Hepatocyte (in vitro differentiated cells): Measurements from ENCODE around the gene RFT1. TPM values are rescaled to one million over a fixed set of nuclear protein-coding genes. Genes with fewer than 3 reads are reported as not detected.

ENCODE experiments used
- DNase-seq: peaks from one replicate; pipeline ENCODE4 v3.0.0-alpha.2; 2016; ENCODE audit warnings: low spot score
- H2AFZ ChIP-seq: fragments of 200-600 bp; sonication (generic); 2 replicates; pipeline ENCODE4 v1.6.0; 2016; ENCODE audit warnings: antibody characterized with exemption, mild to moderate bottlenecking
- H3K27ac ChIP-seq: fragments of 200-600 bp; sonication (generic); 2 replicates; pipeline ENCODE4 v1.5.1; 2016; ENCODE audit warnings: mild to moderate bottlenecking
- H3K27me3 ChIP-seq: fragments of 200-600 bp; sonication (generic); 2 replicates; pipeline ENCODE4 v1.6.1; 2016
- H3K36me3 ChIP-seq: fragments of 200-600 bp; sonication (generic); replicated peaks from 2 replicates; pipeline ENCODE4 v1.5.1; 2016; ENCODE audit warnings: low read depth; ENCODE audit not compliant: insufficient read depth
- H3K4me1 ChIP-seq: fragments of 200-600 bp; sonication (generic); 2 replicates; pipeline ENCODE4 v1.5.1; 2016; ENCODE audit warnings: mild to moderate bottlenecking, moderate library complexity; ENCODE audit not compliant: insufficient read depth
- H3K4me2 ChIP-seq: fragments of 200-600 bp; sonication (generic); 2 replicates; pipeline ENCODE4 v1.6.0; 2016
- H3K4me3 ChIP-seq: fragments of 200-600 bp; sonication (generic); 2 replicates; pipeline ENCODE4 v1.5.1; 2016; ENCODE audit warnings: mild to moderate bottlenecking
- H3K79me2 ChIP-seq: fragments of 200-600 bp; sonication (generic); 2 replicates; pipeline ENCODE4 v1.6.0; 2017; ENCODE audit warnings: mild to moderate bottlenecking
- H3K9me2 ChIP-seq: fragments of 200-600 bp; sonication (generic); replicated peaks from 2 replicates; pipeline ENCODE4 v1.6.0; 2017; ENCODE audit warnings: mild to moderate bottlenecking; ENCODE audit not compliant: insufficient read depth
- H3K9me3 ChIP-seq: fragments of 200-600 bp; sonication (generic); 2 replicates; pipeline ENCODE4 v1.5.1; 2016; ENCODE audit warnings: low read depth, mild to moderate bottlenecking
- H4K20me1 ChIP-seq: fragments of 200-600 bp; sonication (generic); 2 replicates; pipeline ENCODE4 v1.6.0; 2016; ENCODE audit warnings: mild to moderate bottlenecking; ENCODE audit not compliant: insufficient read depth, poor library complexity, severe bottlenecking
- CTCF ChIP-seq: fragments of 200-600 bp; sonication (generic); IDR thresholded peaks from 2 replicates; pipeline ENCODE4 v1.5.1; 2016; ENCODE audit warnings: antibody characterized with exemption, mild to moderate bottlenecking; ENCODE audit not compliant: poor library complexity
- EZH2 ChIP-seq: fragments of 200-600 bp; sonication (generic); IDR thresholded peaks from 2 replicates; pipeline ENCODE4 v1.6.1; 2016; ENCODE audit warnings: antibody characterized with exemption, mild to moderate bottlenecking, borderline replicate concordance
- EZH2phosphoT487 ChIP-seq: fragments of 200-600 bp; sonication (generic); IDR thresholded peaks from one replicate; pipeline ENCODE4 v1.6.1; 2018; ENCODE audit warnings: antibody characterized with exemption, mild to moderate bottlenecking, low read depth, moderate library complexity; ENCODE audit not compliant: unreplicated experiment, severe bottlenecking
- WGBS: methylation state at CpG from one replicate; pipeline ENCODE4 v1.1.6; 2016; ENCODE audit warnings: low lambda C conversion rate; ENCODE audit errors: missing lambda C conversion rate; 5-methylcytosine and 5-hydroxymethylcytosine counted together
- polyA plus RNA-seq: library from polyadenylated mRNA; unstranded; fragments of >200 nt; fragmentation: Nextera tagmentation; extraction: Ambion mirVana; gene quantifications from 2 replicates; pipeline ENCODE4 v1.2.1, GENCODE V29; 2016
- total RNA-seq: library from RNA; depleted of rRNA; stranded (reverse); fragments of >200 nt; gene quantifications from 2 replicates; pipeline ENCODE4 v1.2.3, GENCODE V29; 2014

Gene RFT1
- total and polyA plus RNA-seq, 2 experiments from 2014 or later = 15.9 to 32.0 TPM

DNA sequence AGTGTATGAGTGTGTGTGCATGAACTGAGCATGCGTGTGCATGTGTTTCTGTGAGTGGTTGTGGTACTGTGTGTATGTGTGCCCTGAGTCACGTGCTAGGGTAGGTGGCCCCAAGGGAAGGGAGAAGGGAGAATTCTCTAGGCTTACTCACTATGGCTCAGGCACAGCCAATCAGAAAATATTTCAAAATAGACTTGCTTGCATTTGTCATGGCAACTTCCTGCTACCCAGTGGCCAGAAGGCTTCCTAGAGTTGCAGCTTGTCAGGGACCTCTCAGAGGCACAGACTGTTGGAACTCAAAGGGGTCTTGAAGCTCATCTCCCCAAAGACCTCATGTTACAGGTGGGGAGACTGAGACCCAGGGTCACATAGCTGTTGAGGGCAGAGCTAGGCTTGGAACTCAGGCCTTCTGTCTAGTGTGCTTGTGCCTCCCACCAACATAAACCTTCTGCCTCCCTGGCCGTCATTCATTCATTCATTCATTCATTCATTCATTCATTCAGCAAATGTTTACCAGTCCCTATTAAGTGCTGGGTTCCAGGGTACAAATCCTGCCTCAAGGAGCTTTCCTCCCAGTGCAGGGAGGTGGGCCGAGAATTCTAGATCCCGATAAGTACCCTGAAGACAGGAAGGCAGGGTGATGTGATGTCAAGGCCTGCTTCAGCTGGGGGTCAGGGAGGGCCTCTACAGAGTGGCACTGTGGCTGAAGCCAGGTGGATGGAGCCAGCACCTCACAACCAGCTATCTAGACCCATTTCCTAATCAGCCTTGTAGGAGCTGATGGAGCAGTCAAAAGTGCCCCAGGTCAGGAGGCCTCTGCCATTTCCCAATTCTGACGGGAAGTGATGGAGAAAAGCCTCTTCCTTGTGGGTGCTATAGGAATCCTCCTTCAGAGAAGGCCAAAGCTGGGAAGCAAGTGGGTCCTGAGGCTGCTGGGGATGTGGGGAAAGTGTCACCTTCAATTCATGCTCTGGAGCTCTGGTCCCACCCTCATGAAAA lies 10.9 kb upstream of the RFT1 start:
- no peaks in the 10 kb centered on the region for H3K36me3 ChIP-seq
- no peaks in the 10 kb centered on the region for H4K20me1 ChIP-seq
- no peaks in the 10 kb centered on the region for H3K9me2 ChIP-seq
- H3K27me3 ChIP-seq = no peaks in the 10 kb centered on the region
- H3K9me3 ChIP-seq = no peaks in the 10 kb centered on the region
- TF ChIP-seq EZH2 (no peak), CTCF (no peak), EZH2phosphoT487 (no peak)
- no peak overlapping the region for H2AFZ ChIP-seq
- no peaks in the 10 kb centered on the region for H3K79me2 ChIP-seq
- DNase-seq = no peak
- no peak overlapping the region for H3K4me3 ChIP-seq
- H3K27ac ChIP-seq = no peak overlapping the region
- H3K4me2 ChIP-seq = no peak overlapping the region
- WGBS = 82% methylated on average over 6 of the region's 6 CpGs
- peaks cover 3% of the 10 kb centered on the region for H3K4me1 ChIP-seq

GRCh38 chr3:53139906-53140846 lies 9.9 kb upstream of the RFT1 start:
- TF ChIP-seq CTCF = no peak
- no peak for DNase-seq
- no peak overlapping the region for H3K27ac ChIP-seq
- no peaks in the 10 kb centered on the region for H3K36me3 ChIP-seq
- H3K9me3 ChIP-seq = no peaks in the 10 kb centered on the region
- no peak overlapping the region for H2AFZ ChIP-seq
- 87% methylated on average over 6 of the region's 6 CpGs for WGBS
- no peaks in the 10 kb centered on the region for H3K9me2 ChIP-seq
- no peak overlapping the region for H3K4me2 ChIP-seq
- H3K4me3 ChIP-seq = no peak overlapping the region
- peaks cover 3% of the 10 kb centered on the region for H3K4me1 ChIP-seq
- H4K20me1 ChIP-seq = no peaks in the 10 kb centered on the region
- no peaks in the 10 kb centered on the region for H3K79me2 ChIP-seq
- H3K27me3 ChIP-seq = no peaks in the 10 kb centered on the region

DNA sequence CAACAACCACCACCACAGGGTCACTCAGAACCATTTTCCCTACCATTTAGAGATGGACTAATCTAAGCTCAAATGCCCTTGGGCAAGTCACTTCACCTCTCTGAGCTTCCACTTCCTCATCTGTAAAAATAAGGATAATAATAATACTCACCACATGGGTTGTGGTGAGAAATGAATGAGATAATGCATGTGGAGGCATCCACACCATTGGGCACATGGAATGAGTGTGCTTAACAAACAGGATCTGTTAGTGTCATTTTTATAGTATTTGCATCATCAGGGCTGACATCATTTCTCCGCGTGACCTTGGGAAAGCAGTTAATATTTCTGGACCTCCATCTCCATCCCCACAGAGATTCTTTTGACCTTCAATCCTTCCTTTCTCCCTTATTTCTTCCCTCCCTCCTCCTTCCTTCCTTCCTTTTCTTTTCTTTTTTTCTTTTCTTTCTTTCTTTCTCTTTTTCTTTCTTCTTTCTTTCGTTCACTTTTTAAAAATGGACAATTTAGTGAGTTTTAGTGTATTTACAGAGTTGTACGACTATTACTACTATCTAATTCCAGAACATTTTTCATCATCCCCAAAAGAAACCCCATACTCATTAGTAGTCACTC lies 7.7 kb upstream of the RFT1 start:
- Histone ChIP-seq H3K79me2 (no peaks in the 10 kb centered on the region), H3K27ac (no peak overlapping the region), H3K4me3 (no peak overlapping the region), H4K20me1 (no peaks in the 10 kb centered on the region), H3K9me3 (no peaks in the 10 kb centered on the region), H3K4me1 (no peaks in the 10 kb centered on the region), H3K36me3 (no peaks in the 10 kb centered on the region), H3K27me3 (no peaks in the 10 kb centered on the region), H2AFZ (no peak overlapping the region), H3K4me2 (no peak overlapping the region), H3K9me2 (no peaks in the 10 kb centered on the region)
- WGBS = 95% methylated on average over 4 of the region's 4 CpGs
- no peak for DNase-seq
- TF ChIP-seq EZH2 (no peak), EZH2phosphoT487 (no peak)
